GM19452 (cell line): ENCODE data around the gene FGF18.

Experiments
- ATAC-seq: cut with Tn5 transposase; IDR thresholded peaks from one replicate; pipeline ENCODE4 v1.9.1; 2021; ENCODE audit not compliant: unreplicated experiment

FGF18 gene

DNA sequence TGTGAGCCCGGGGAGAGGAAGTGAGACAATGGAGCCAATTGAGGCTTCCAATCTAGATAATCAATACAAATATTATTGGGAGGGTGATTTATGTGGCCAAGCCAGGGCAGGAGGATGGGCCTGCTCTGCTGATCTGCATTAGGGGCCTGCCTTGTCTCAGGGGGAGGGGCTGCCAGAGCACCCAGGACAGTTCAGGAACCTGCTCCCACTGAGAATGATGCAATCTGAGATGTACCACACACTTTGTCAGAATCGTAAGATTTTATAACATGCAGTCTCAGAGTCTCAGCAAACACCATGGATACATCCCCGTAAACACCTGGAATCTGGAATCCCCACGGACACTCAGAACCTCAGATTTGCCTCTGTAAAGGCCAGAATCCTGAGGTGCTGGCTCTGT, 19.3 kb downstream of the FGF18 start:
- no peak for ATAC-seq

DNA sequence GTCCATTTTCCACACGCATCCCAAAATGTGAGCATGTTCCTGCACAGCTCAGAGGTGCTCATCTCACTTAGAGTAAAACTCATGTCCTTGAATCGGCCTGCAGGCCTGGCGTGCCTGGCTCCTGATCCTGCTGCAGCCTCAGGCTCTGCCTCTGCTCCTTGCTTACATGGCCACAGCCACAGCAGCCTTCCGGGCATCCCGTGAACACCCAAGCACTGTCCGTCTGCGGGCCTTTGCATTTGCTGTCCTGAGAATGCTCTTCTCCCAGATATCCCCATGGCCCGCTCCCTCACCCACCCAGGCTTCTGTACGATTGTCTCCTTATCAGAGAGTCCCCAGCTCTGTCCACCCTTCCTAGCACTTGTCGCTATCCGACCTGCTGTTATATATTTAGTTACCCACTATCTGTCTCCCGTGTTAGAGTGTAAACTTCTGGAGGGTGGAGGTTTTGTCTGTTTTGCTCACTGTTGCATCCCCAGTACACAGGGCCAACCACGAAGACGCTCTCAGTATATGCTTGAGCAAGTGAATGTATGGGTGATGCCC, 21.9 kb downstream of the FGF18 start:
- ATAC-seq = no peak

- no peak for ATAC-seq
These were observed 23.0 kb downstream of the FGF18 start for GRCh38 chr5:171442287-171443042.

- no peak for ATAC-seq
These were observed 25.1 kb downstream of the FGF18 start for GRCh38 chr5:171444582-171444981.

DNA sequence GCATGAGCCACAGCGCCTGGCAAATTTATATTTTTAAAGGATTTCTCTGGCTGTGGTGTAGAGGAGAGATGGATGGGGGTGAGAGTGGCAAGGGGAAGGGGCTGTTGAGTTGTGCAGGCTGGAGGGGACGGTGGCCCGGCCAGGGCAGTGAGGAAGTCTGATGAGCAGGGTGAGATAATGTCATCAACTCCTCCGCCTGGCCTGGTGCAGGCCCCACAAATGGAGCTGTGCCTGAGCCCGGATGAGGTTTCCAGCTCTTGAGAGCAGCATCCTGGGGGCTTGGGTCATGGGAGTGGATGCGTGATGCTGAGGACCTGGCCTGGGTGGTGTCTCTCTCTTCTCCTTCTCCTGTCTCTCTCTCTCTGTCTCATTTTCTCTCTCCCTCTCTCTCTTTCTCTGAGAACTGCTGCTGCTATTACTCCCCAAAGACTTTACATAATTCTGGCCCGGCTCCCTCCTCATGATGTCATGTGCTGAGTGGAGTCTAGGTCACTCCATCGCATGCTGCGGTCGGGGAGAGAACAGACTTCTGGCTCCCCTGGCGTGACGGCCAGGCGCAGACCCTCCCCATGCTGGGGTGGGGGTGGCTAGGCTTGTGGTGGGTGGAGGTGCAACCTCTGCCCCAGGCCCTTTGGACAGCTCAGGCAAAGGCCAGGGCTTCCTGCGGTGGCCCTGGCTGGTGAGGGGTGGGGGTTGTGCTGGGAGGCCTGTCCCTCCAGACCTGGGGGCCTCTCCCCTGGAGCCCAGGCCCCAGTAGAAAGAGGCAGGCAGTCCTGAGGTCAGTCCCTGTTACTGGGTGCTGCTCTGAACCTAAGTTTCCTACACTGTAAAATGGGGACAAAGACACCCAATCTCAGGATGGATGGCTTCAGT, 26.4 kb downstream of the FGF18 start:
- ATAC-seq = no peak

GRCh38 chr5:171447226-171447625, 27.8 kb downstream of the FGF18 start:
- ATAC-seq = no peak

GRCh38 chr5:171449426-171449825, 30.0 kb downstream of the FGF18 start:
- ATAC-seq = no peak

DNA sequence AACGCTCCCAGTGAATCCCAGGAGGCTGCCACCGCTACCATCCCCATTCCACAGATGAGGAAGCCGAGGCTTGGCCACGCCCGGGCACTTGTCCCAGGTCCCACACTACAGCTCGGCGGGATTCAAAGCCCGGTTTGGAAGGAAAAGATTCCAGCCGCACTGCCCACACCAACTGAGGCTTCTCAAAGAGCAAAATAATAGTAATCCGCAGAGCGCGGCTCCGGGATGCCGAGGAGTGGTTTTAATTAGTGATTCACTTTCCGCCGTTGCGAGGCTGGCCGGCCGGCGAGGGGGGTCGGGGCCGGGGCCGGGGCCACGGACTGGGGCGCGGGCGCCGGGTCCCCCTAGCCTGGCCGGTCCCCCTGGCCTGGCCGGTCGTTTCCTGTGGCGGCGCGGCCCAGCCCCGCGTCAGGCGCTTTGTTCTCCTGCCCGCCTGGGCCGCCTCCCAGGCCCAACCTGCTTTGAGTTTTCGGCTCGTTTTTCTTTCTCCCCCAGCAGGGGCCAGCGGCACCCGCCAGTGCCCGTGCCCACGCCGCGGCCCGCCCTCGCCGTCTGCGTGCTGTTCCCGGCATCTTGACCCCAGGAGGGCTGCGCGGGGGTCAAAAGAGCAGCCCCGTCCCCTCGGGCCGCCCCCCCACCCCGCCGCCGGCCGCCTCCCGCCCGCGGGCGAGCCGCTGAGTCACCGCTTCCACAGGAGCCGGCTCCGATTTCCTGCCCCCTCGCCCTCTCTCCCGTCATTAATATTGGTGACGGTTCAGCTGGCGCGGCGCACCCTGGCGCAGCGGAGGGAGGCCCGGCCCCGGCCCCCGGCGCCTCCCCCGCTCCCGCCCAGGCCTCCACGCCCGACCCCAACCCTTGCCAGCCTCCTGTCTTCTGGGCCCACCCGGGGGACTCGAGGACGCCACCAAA, 31.2 kb downstream of the FGF18 start:
- ATAC-seq = no peak

DNA sequence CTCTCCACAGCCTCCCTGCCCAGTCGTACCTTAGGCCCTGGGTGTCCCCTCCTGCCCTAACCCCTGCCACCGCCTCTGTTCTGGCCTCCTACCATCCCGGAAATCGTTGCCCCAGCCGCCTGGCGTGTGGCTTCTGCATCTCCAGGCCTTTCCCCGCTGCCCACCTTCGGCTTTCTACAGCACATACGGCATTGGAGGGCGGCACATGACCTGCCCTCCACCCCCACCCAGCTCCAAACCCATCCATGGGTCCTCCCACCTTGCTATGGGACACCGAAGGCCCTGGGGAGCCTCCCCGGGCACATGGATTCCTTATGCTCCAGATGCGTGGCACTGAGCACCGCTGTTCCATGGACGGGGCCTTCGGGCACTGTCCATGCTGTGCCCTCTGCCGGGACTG, 32.0 kb downstream of the FGF18 start:
- ATAC-seq = no peak

DNA sequence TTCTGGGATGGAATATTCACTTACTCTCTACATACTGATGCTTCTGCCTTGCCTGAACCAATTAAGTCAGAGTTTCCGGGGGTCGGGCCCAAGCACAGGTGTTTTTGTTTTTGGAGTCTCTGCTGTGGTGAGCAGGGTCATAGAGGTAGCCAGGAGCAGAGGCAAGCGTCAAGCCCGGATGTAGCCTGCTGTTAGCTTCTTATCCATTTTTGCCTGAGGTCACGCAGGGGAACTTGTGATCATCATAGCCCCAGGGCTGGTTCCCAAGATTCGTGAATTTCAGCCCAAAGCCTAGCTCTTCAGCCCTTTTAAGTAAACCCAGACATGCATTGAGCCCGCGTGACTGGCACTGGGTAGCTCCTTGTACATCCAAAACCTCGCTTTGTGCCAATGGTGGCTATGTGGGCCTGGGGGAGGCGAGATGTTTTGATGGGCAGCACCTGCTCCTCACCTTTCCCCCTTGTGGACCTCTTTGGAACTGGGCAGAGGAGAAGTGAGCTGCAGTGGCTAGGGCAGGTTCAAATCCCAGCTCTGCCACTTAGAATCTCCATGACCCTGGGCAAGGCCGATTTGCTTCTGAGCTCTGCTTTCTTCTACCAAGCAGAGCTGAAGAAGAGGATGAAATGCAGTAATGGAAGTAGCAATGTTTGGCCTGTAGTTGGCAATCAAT, 33.7 kb downstream of the FGF18 start:
- no peak for ATAC-seq

GRCh38 chr5:171453988-171454387, 34.5 kb downstream of the FGF18 start:
- ATAC-seq = no peak

DNA sequence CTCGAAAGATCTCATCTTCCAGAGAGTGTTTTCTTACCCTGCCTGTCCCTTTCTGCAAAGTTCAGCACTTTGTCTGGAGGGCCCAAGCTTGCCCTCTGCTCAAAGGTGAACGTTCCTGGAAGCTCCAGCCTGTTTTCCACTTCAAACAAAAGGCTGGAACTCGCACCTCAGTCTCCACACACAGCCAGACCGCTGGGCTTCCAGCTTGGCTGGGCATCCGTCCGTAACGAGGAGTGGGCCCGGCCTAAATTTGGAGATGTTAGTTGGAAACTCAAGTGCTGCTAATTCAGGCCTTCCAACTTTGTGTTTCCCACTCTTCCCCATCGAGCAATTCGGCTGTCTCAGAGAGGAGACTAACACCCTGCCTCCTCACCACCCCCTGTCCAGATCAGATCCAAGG, 35.1 kb downstream of the FGF18 start:
- no peak for ATAC-seq

GRCh38 chr5:171455522-171455921, 36.1 kb downstream of the FGF18 start:
- ATAC-seq = no peak

DNA sequence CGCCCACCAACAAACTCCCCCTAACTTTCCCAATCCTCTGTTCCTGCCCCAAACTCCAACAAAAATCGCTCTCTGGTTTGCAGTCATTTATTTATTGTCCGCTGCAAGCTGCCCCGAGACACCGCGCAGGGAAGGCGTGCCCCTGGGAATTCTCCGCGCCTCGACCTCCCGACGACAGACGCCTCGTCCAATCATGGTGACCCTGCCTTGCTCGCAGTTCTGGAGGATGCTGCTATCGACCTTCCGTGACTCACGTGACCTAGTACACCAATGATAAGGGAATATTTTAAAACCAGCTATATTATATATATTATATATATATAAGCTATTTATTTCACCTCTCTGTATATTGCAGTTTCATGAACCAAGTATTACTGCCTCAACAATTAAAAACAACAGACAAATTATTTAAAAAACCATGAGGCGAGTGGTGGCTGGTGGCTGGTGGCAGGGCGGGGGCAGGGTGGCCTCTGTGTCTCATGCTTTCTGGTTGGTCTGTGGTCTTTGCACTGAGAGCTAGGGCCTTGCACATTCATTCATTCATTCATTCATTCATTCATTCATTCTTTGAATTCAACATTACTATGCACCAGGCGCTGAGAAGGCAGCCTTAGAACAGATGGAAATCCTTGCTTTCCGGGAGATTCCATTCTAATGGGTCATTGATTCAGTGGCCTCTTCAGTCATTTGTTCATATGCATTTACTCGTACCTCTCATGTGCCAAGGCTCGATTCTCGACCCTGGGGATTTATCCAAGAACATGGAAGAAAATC, 37.9 kb downstream of the FGF18 start:
- ATAC-seq = no peak

GRCh38 chr5:171459839-171460238, 40.4 kb downstream of the FGF18 start:
- ATAC-seq = no peak

DNA sequence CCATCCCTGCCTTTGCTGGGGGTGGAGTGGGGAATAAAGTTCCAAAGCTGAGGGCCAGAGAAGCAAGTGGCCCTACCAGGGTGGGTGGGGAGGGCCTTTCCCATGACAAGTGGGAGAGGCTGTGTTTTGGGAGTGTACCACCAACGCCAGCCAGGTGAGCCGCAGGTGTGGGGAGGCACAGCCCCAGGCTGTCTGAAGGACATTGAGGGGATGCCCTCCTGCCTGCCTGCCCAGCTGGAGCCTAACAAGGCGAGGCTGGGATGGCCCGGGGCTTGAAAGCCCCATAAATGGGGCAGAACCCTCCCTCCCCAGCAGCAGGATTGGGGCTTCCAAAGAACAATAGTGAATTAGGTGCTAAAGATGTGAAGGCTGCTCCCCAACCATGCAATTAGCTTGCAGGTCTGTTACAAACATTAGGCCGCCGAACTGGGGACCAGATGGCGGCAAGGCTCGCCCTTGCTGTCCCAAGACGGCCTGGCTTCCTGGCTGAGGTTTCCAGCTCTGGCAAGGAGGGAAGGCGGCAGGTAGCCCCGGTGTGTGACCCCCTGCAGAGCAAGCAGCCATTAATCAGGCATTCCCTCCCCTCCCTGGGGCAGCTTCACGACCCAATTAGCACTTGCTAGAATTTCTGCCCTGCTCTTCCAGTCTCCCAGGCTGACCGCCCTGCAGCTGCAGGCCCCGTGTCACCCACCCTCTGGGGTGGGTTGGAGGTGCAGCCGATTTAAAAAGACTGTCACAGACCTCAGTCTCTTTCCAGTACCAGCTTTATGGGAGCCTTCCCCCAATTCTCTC, 42.9 kb downstream of the FGF18 start:
- ATAC-seq = no peak

DNA sequence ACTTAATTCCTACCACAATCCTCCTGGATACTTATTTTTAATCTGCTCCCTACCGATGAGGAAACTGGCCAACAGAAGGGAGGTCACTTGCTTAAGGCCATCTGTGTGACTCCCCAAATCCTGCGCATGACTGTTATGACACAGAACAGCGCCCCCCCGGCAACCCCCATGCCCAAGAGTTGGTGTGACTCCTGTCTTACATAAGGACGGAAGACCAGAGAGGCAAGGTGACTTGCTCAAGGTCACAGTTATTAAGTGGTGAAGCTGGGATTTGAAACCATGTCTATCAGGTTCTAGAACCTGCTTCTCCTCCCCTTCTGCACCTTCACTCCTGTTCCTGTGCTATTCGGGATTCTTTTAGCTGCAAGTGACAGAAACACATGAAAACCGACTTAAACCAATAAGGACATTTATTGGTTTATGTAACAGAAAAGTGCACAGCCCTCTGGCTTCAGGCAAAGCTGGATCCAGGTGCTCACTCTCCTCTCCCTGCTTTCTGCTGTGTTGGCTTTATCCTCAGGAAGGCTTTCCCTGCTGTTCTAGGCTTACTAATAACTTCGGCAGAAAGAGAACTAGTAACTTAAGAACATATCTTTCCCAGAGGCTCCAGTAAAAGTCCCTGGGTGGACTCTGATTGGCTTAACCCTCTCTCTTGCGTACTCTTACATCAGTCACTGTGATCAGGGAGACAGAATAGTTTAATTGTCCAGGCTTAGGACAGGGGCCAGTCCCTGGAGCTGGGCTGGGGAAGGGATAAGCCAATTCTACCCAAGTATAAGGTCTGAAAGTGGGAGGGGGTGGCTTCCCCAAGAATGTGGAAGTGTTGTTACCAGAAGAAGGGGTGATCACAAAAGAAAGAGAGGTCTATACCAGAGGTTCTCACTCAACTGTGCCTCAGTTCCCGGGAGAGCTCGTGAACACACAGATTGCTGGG, 43.7 kb downstream of the FGF18 start:
- no peak for ATAC-seq

GRCh38 chr5:171463862-171464229, 44.4 kb downstream of the FGF18 start:
- ATAC-seq = no peak
